GM23338 (cell line): ENCODE results near the gene TOLLIP. TPM values are rescaled to one million over a fixed set of nuclear protein-coding genes. Genes with fewer than 3 reads are reported as not detected.

Experiments used
- ATAC-seq: fragments of 200-7000 bp; cut with Tn5 transposase; 3 replicates; pipeline ENCODE4 v1.9.1; 2020
- DNase-seq: peaks from one replicate; pipeline ENCODE4 v3.0.0-alpha.2; 2015; ENCODE audit warnings: low spot score
- H2AFZ ChIP-seq: fragments of 200-600 bp; sonication (generic); 2 replicates; pipeline ENCODE4 v1.8.0; 2016; ENCODE audit warnings: antibody characterized with exemption, mild to moderate bottlenecking, moderate library complexity
- H3F3A ChIP-seq: fragments of 200-600 bp; sonication (generic); replicated peaks from 2 replicates; pipeline ENCODE4 v1.8.0; 2017; ENCODE audit warnings: antibody characterized with exemption, mixed run types, low read depth
- H3K27ac ChIP-seq: fragments of 200-600 bp; sonication (generic); 2 replicates; pipeline ENCODE4 v1.6.1; 2016; ENCODE audit warnings: low read depth
- H3K27me3 ChIP-seq: fragments of 200-600 bp; sonication (generic); 2 replicates; pipeline ENCODE4 v1.8.0; 2016; ENCODE audit warnings: mild to moderate bottlenecking, mixed run types, moderate library complexity; ENCODE audit not compliant: insufficient read depth
- H3K36me3 ChIP-seq: fragments of 200-600 bp; sonication (generic); 2 replicates; pipeline ENCODE4 v1.8.0; 2016; ENCODE audit warnings: mild to moderate bottlenecking; ENCODE audit not compliant: insufficient read depth
- H3K4me1 ChIP-seq: fragments of 200-600 bp; sonication (generic); 2 replicates; pipeline ENCODE4 v1.8.0; 2016; ENCODE audit warnings: mild to moderate bottlenecking, moderate library complexity; ENCODE audit not compliant: insufficient read depth
- H3K4me2 ChIP-seq: fragments of 200-600 bp; sonication (generic); 2 replicates; pipeline ENCODE4 v1.7.1; 2017; ENCODE audit warnings: mixed run types
- H3K4me3 ChIP-seq: fragments of 200-600 bp; sonication (generic); 2 replicates; pipeline ENCODE4 v1.6.1; 2016; ENCODE audit warnings: mixed run types
- H3K79me2 ChIP-seq: fragments of 200-600 bp; sonication (generic); replicated peaks from 2 replicates; pipeline ENCODE4 v1.8.0; 2017; ENCODE audit warnings: mild to moderate bottlenecking; ENCODE audit not compliant: insufficient read depth
- H3K9me2 ChIP-seq: fragments of 200-600 bp; sonication (generic); 2 replicates; pipeline ENCODE4 v1.8.0; 2017; ENCODE audit not compliant: insufficient read depth
- H4K20me1 ChIP-seq: fragments of 200-600 bp; sonication (generic); replicated peaks from 2 replicates; pipeline ENCODE4 v1.8.0; 2017; ENCODE audit warnings: mild to moderate bottlenecking; ENCODE audit not compliant: insufficient read depth
- H3K27ac Mint-ChIP-seq: 2 replicates; pipeline ENCODE4 v1.8.0; 2020; ENCODE audit warnings: inconsistent platforms, mild to moderate bottlenecking, moderate library complexity, mixed read lengths
- H3K27me3 Mint-ChIP-seq: 3 replicates; pipeline ENCODE4 v1.8.0; 2022; ENCODE audit warnings: low read depth, mild to moderate bottlenecking, moderate library complexity, mixed read lengths, inconsistent platforms; ENCODE audit not compliant: insufficient read depth, poor library complexity
- H3K36me3 Mint-ChIP-seq: 3 replicates; pipeline ENCODE4 v1.8.0; 2021; ENCODE audit warnings: low read depth, mild to moderate bottlenecking, inconsistent platforms, moderate library complexity, mixed read lengths
- H3K4me1 Mint-ChIP-seq: 3 replicates; pipeline ENCODE4 v1.8.0; 2020; ENCODE audit warnings: mild to moderate bottlenecking, inconsistent platforms, mixed read lengths
- H3K4me3 Mint-ChIP-seq: 3 replicates; pipeline ENCODE4 v1.8.0; 2021; ENCODE audit warnings: moderate library complexity, mild to moderate bottlenecking, inconsistent platforms, mixed read lengths
- H3K9me3 Mint-ChIP-seq: 3 replicates; pipeline ENCODE4 v1.8.0; 2020; ENCODE audit warnings: moderate library complexity, mild to moderate bottlenecking, inconsistent platforms, mixed read lengths
- CTCF ChIP-seq, 2 experiments: fragments of 200-600 bp in 1 of 2; sonication (generic) in 1 of 2; conservative IDR thresholded peaks; 2 replicates each; pipeline versions ENCODE4 v1.5.1 to v1.6.1; 2016 to 2017; ENCODE audit warnings: antibody characterized with exemption in 2 of 2, low read depth in 2 of 2, mild to moderate bottlenecking in 2 of 2, moderate library complexity in 1 of 2
- EZH2phosphoT487 ChIP-seq: fragments of 200-600 bp; sonication (generic); IDR thresholded peaks from one replicate; pipeline ENCODE4 v1.8.1; 2018; ENCODE audit warnings: antibody characterized with exemption; ENCODE audit not compliant: unreplicated experiment
- JUNB ChIP-seq: IDR thresholded peaks from one replicate; pipeline ENCODE4 v1.6.1; 2016; ENCODE audit warnings: antibody characterized with exemption; ENCODE audit not compliant: unreplicated experiment
- POLR2AphosphoS5 ChIP-seq: IDR thresholded peaks from 2 replicates; pipeline ENCODE4 v1.6.1; 2016; ENCODE audit warnings: antibody characterized with exemption, low read depth
- STAT1 ChIP-seq: IDR thresholded peaks from one replicate; pipeline ENCODE4 v1.6.1; 2016; ENCODE audit warnings: antibody characterized with exemption; ENCODE audit not compliant: unreplicated experiment
- polyA plus RNA-seq: library from polyadenylated mRNA; unstranded; fragments of >200 nt; fragmentation: Nextera tagmentation; extraction: Ambion mirVana; gene quantifications from 2 replicates; pipeline ENCODE4 v1.2.1, GENCODE V29; 2016
- total RNA-seq: library from RNA; depleted of rRNA; stranded (reverse); fragments of >200 nt; shearing (Covaris generic); gene quantifications from 2 replicates; pipeline ENCODE4 v1.2.3, GENCODE V29; 2014
- TF ChIP-seq, protein P1 (sequence below): IDR thresholded peaks from one replicate; pipeline ENCODE4 v1.6.1; 2018; ENCODE audit warnings: antibody characterized with exemption; ENCODE audit not compliant: unreplicated experiment

Gene TOLLIP
- total and polyA plus RNA-seq, 2 experiments from 2014 or later, result 13.5 to 18.0 TPM

DNA sequence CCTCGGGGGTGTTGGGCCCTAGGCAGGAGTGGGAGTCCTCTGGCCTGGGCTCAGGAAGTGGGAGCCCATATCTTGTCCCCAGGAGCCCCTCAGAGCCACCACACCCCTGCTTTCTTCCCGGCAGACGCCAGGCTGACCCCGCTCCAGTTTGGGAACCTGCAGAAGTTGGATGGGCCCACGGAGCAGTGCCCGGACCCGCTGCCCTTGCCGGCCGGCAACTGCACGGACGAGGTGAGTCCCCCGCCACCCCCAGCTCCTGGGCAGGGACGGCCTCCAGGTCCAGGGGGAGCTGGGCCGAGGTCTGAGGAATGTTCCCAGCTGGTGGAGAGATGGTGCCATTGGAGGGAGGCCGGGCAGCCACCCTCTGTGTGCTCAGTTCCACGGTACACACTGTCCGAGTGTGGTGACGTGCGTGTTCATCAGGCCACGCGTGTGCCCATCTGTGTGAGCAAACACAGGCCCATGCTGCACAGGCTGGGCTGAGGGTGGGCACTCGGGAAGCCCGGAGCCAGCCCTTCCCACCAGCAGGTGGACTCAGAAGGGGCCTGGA lies 81.8 kb downstream of the TOLLIP start:
- ATAC-seq, result no peak
- no peaks in the 10 kb centered on the region for H4K20me1 ChIP-seq
- no peaks in the 10 kb centered on the region for H3K9me2 ChIP-seq
- no peak overlapping the region for H3K4me3 ChIP-seq
- Mint-ChIP-seq H3K9me3 (no peaks in the 10 kb centered on the region), H3K27ac (no peak overlapping the region), H3K4me3 (no peak overlapping the region), H3K4me1 (peaks cover 3% of the 10 kb centered on the region), H3K36me3 (no peaks in the 10 kb centered on the region), H3K27me3 (peaks cover 1% of the 10 kb centered on the region)
- TF ChIP-seq STAT1 (no peak), JUNB (no peak), CTCF (conservative IDR thresholded peaks at IDR 0.05; ENCODE audit: low read depth in 2 of 2) (no peak)
- H3K27me3 ChIP-seq, result no peaks in the 10 kb centered on the region
- no peaks in the 10 kb centered on the region for H3K36me3 ChIP-seq
- no peaks in the 10 kb centered on the region for H3F3A ChIP-seq
- no peak overlapping the region for H3K4me2 ChIP-seq
- no peak overlapping the region for H2AFZ ChIP-seq
- H3K4me1 ChIP-seq, result no peaks in the 10 kb centered on the region
- H3K79me2 ChIP-seq, result no peaks in the 10 kb centered on the region
- H3K27ac ChIP-seq, result no peak overlapping the region
- DNase-seq, result no peak

DNA sequence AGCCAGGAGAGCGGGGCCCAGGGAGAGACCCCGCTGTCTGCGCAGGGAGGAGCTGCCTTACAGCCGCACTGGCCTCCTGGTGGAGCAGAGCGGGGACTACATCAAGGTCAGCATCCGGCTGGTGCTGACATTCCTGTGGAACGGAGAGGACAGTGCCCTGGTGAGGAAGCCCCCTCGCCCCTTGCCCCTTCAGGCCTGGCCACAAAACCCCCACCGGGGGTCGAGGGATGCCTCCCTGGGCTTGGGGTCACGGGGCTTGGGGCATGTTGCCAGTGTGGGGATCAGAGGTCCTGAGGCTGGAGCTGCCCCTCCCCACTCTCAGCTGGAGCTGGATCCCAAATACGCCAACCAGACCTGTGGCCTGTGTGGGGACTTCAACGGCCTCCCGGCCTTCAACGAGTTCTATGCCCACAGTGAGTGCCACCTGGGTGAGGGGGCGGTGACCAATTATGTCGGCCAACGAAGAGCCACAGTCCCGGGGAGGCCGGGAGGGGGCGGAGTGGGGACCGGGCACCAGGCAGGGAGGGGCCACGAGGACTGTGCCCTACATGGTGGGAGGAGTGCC lies 82.4 kb downstream of the TOLLIP start:
- no peaks in the 10 kb centered on the region for H3F3A ChIP-seq
- no peak overlapping the region for H3K4me2 ChIP-seq
- no peaks in the 10 kb centered on the region for H3K36me3 ChIP-seq
- H3K79me2 ChIP-seq, result no peaks in the 10 kb centered on the region
- Mint-ChIP-seq H3K4me1 (peaks cover 3% of the 10 kb centered on the region), H3K27ac (no peak overlapping the region), H3K36me3 (no peaks in the 10 kb centered on the region), H3K27me3 (peaks cover 1% of the 10 kb centered on the region), H3K4me3 (no peak overlapping the region), H3K9me3 (no peaks in the 10 kb centered on the region)
- no peaks in the 10 kb centered on the region for H3K4me1 ChIP-seq
- H3K4me3 ChIP-seq, result no peak overlapping the region
- peak; percentile 61 for ATAC-seq
- no peaks in the 10 kb centered on the region for H3K27me3 ChIP-seq
- TF ChIP-seq CTCF (conservative IDR thresholded peaks at IDR 0.05; ENCODE audit: low read depth in 2 of 2), result peak in 1 of 2 experiments; percentile 26; a peak in 2 of 4 replicates
- TF ChIP-seq, protein P1, sequence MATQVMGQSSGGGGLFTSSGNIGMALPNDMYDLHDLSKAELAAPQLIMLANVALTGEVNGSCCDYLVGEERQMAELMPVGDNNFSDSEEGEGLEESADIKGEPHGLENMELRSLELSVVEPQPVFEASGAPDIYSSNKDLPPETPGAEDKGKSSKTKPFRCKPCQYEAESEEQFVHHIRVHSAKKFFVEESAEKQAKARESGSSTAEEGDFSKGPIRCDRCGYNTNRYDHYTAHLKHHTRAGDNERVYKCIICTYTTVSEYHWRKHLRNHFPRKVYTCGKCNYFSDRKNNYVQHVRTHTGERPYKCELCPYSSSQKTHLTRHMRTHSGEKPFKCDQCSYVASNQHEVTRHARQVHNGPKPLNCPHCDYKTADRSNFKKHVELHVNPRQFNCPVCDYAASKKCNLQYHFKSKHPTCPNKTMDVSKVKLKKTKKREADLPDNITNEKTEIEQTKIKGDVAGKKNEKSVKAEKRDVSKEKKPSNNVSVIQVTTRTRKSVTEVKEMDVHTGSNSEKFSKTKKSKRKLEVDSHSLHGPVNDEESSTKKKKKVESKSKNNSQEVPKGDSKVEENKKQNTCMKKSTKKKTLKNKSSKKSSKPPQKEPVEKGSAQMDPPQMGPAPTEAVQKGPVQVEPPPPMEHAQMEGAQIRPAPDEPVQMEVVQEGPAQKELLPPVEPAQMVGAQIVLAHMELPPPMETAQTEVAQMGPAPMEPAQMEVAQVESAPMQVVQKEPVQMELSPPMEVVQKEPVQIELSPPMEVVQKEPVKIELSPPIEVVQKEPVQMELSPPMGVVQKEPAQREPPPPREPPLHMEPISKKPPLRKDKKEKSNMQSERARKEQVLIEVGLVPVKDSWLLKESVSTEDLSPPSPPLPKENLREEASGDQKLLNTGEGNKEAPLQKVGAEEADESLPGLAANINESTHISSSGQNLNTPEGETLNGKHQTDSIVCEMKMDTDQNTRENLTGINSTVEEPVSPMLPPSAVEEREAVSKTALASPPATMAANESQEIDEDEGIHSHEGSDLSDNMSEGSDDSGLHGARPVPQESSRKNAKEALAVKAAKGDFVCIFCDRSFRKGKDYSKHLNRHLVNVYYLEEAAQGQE, result no peak
- TF ChIP-seq EZH2phosphoT487, result no peak
- no peak for TF ChIP-seq STAT1
- no peak for TF ChIP-seq POLR2AphosphoS5
- no peaks in the 10 kb centered on the region for H4K20me1 ChIP-seq
- no peak overlapping the region for H3K27ac ChIP-seq
- H3K9me2 ChIP-seq, result no peaks in the 10 kb centered on the region
- H2AFZ ChIP-seq, result no peak overlapping the region
- peak; percentile 71 for DNase-seq
